ENCODE data around the gene CCDC141. TPM values are rescaled to one million over a fixed set of nuclear protein-coding genes. Genes with fewer than 3 reads are reported as not detected.
"Not testable (repeated sequence)": the region's sequence is repeated elsewhere in the genome, so short reads cannot be mapped to it uniquely, and the experiment has no call there.

Gene CCDC141
- total RNA-seq, 1 experiment from 2014 or later = 0.30 TPM

DNA sequence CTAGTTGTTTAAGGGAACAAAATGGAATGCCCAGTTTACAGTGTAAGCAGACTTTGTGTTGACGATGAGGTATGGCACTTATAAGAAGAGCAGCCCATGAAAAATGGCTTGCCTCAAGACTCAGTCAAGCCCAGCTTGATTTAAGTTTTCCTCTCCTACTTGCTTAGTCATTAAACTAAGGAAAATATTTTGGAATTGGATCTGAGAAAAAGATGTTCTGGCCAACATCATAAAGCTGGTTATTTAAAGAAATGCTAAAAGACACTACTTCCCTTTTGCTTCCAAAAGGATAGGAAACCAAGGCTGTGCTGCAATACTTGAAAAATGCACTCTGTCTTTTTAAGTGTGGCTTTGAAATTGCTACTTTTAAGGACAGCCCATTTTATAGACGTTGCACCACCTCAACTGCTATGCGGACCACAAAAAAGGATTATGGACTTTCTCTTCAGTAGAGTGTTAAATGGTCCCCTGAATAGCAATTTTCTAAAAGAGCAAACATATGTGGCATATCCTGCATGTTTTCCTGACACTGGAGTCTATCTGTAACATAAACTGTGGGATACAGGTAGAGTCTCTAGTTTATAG is 32.1 kb downstream of the CCDC141 start:
- Histone ChIP-seq H4K20me1 (ENCODE audit: insufficient read depth) (no peaks in the 10 kb centered on the region), H3K27ac (ENCODE audit: low read depth, low read length) (no peak overlapping the region), H2AFZ (ENCODE audit: low read depth, low read length, poor library complexity, severe bottlenecking) (no peak overlapping the region), H3K4me1 (ENCODE audit: control insufficient read depth in 1 of 2, insufficient read depth in 2 of 2, low read length in 2 of 2) (no peaks in the 10 kb centered on the region), H3K9me3 (ENCODE audit: control insufficient read depth in 1 of 2, insufficient read depth in 1 of 2, low read depth in 1 of 2, low read length in 2 of 2) (no peaks in the 10 kb centered on the region), H3K79me2 (ENCODE audit: insufficient read depth, low read length) (no peaks in the 10 kb centered on the region), H3K9me2 (ENCODE audit: insufficient read depth) (no peaks in the 10 kb centered on the region), H3K9ac (ENCODE audit: low read length) (no peak overlapping the region), H3K36me3 (ENCODE audit: control insufficient read depth in 1 of 2, insufficient read depth in 2 of 2, low read length in 2 of 2) (no peaks in the 10 kb centered on the region), H3K27me3 (ENCODE audit: insufficient read depth, low read length) (no peaks in the 10 kb centered on the region; the same call in 1 of the 2 replicates), H3K4me2 (ENCODE audit: low read length) (no peak overlapping the region), H3K4me3 (replicated peaks in 1 of 2; ENCODE audit: low read depth in 1 of 2, low read length in 2 of 2) (no peak overlapping the region)
- ChIA-PET RAD21 (ENCODE audit: low non-redundant PET in 1 of 2, low total read pairs in 2 of 2, uncharacterized antibody in 2 of 2, unreplicated experiment in 2 of 2) (no interaction called here), POLR2A (no interaction called here), CTCF (interaction anchor here (1.2 kb wide), 1 partner anchor 256 kb away, joined by 3 read pairs; no protein-coding TSS in a partner anchor)
- intact Hi-C loops (cut with micrococcal nuclease) = no loop called here
- DNase-seq (ENCODE audit: low read depth, low spot score) (no peak), ATAC-seq (no peak)
- no TSS peak for BruUV-seq (replicated peaks)
- TF ChIP-seq, protein P1, sequence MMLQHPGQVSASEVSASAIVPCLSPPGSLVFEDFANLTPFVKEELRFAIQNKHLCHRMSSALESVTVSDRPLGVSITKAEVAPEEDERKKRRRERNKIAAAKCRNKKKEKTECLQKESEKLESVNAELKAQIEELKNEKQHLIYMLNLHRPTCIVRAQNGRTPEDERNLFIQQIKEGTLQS (IDR thresholded peaks at IDR 0.05) = no peak
- TF ChIP-seq, protein P2, sequence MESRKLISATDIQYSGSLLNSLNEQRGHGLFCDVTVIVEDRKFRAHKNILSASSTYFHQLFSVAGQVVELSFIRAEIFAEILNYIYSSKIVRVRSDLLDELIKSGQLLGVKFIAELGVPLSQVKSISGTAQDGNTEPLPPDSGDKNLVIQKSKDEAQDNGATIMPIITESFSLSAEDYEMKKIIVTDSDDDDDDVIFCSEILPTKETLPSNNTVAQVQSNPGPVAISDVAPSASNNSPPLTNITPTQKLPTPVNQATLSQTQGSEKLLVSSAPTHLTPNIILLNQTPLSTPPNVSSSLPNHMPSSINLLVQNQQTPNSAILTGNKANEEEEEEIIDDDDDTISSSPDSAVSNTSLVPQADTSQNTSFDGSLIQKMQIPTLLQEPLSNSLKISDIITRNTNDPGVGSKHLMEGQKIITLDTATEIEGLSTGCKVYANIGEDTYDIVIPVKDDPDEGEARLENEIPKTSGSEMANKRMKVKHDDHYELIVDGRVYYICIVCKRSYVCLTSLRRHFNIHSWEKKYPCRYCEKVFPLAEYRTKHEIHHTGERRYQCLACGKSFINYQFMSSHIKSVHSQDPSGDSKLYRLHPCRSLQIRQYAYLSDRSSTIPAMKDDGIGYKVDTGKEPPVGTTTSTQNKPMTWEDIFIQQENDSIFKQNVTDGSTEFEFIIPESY (IDR thresholded peaks at IDR 0.05; ENCODE audit: extremely low read depth, insufficient replicate concordance, low read length) = no peak
- TF ChIP-seq SIN3A (IDR thresholded peaks at IDR 0.05; ENCODE audit: low read depth) (no peak), YY1 (IDR thresholded peaks at IDR 0.05; ENCODE audit: extremely low read depth, insufficient replicate concordance, low read depth, low read length) (no peak), ZFX (IDR thresholded peaks at IDR 0.05) (no peak), SP1 (IDR thresholded peaks at IDR 0.05; ENCODE audit: low read depth) (no peak), POLR2AphosphoS5 (IDR thresholded peaks at IDR 0.05; ENCODE audit: low read depth, low read length) (no peak), JUND (IDR thresholded peaks at IDR 0.05) (no peak)

DNA sequence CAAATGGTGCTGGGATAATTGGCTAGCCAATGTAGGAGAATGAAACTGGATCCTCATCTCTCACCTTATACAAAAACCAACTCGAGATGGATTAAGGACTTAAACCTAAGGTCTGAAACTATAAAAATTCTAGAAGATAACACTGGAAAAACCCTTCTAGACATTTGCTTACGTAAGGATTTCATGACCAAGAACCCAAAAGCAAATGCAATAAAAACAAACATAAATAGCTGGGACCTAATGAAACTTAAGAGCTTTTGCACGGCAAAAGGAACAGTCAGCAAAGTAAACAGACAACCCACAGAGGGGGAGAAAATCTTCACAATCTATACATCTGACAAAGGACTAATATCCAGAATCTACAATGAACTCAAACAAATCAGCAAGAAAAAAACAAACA is 35.7 kb downstream of the CCDC141 start:
- H3K27ac ChIP-seq (ENCODE audit: low read depth, low read length); DNase-seq (ENCODE audit: low read depth, low spot score); H3K4me3 ChIP-seq (replicated peaks in 1 of 2; ENCODE audit: low read depth in 1 of 2, low read length in 2 of 2); H3K27me3 ChIP-seq (ENCODE audit: insufficient read depth, low read length); H3K36me3 ChIP-seq (ENCODE audit: control insufficient read depth in 1 of 2, insufficient read depth in 2 of 2, low read length in 2 of 2); H4K20me1 ChIP-seq (ENCODE audit: insufficient read depth); H3K9me3 ChIP-seq (ENCODE audit: control insufficient read depth in 1 of 2, insufficient read depth in 1 of 2, low read depth in 1 of 2, low read length in 2 of 2); intact Hi-C loops (cut with micrococcal nuclease); RAD21 ChIA-PET (ENCODE audit: low non-redundant PET in 1 of 2, low total read pairs in 2 of 2, uncharacterized antibody in 2 of 2, unreplicated experiment in 2 of 2); POLR2A ChIA-PET; CTCF ChIA-PET; ATAC-seq; H3K4me2 ChIP-seq (ENCODE audit: low read length); H2AFZ ChIP-seq (ENCODE audit: low read depth, low read length, poor library complexity, severe bottlenecking); H3K9me2 ChIP-seq (ENCODE audit: insufficient read depth); BruUV-seq (replicated peaks); H3K4me1 ChIP-seq (ENCODE audit: control insufficient read depth in 1 of 2, insufficient read depth in 2 of 2, low read length in 2 of 2); H3K9ac ChIP-seq (ENCODE audit: low read length); H3K79me2 ChIP-seq (ENCODE audit: insufficient read depth, low read length): not testable (repeated sequence)

Measured in HCT116 (cell line).